ENCODE results near the gene ADAMTS9. TPM values are rescaled to one million over a fixed set of nuclear protein-coding genes. Genes with fewer than 3 reads are reported as not detected.

The ADAMTS9 gene
- total and polyA plus RNA-seq, 8 donors, result 5.5 to 107 (median 30.5) TPM

DNA sequence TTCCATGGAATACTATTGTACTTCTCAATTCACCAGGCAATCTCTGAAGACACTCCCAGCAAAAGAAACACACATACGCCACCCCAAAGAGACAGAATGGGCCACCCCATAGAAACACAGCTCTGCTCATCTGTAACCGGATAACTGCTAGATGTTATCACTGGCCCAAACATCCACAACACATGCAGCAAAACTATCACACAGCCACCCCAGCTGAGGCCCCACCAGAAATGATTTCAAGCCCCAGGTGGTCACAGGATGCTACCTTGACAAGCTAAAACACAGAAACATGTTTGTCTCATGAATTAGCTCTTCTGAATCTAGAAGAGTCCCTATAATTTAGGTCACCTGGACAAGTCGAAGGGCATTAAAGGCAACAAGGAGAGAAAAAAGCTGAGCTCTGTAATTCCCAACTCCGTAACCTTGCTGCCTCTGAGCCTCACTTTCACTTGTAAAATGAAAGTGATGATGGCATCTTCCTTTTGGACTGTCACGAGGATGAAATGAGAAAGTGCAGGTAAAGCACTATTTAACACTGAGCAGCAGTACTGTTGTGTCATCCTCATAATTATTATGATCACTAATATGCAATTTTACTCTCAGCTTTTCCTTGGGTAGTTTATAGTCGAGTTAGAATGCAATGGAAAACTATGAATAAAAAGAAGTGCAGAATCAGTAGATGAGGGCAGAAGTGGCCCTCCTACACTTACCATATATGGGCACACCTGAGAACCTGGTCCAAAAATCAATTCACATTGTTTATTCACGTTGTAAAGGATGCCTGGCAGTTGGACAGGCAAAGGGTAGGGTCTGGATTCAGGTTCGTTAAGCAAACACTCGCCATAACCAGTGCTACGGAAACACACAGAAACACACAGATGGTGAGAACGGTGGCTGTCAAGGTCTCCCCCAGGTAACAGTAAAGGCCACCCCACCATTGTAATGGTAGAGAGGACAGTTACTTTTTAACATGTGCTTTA, 38.6 kb downstream of the ADAMTS9 start:
- TF ChIP-seq POLR2AphosphoS5 (IDR thresholded peaks at IDR 0.05), result no peak
- no peak for TF ChIP-seq CTCF (IDR thresholded peaks at IDR 0.05)
- no peak for TF ChIP-seq EP300 (IDR thresholded peaks at IDR 0.05)
- TF ChIP-seq POLR2A (IDR thresholded peaks at IDR 0.05), result no peak
- Histone ChIP-seq H3K4me3 (no peak overlapping the region), H3K36me3 (peaks cover 4 to 23% (median 12%) of the 10 kb centered on the region in 4 donors), H3K9me3 (no peaks in the 10 kb centered on the region), H3K4me1 (peaks cover 0 to 15% (median 8%) of the 10 kb centered on the region in 4 donors), H3K27me3 (no peaks in the 10 kb centered on the region), H3K27ac (no peak overlapping the region)
- WGBS, 5 donors, result 71 to 79% (median 78%) methylated on average over 11 of the region's 11 CpGs
- intact Hi-C loops (cut with DNase I; ENCODE audit: low total_unique reads), result no loop called here
- DNase-seq, result no peak

DNA sequence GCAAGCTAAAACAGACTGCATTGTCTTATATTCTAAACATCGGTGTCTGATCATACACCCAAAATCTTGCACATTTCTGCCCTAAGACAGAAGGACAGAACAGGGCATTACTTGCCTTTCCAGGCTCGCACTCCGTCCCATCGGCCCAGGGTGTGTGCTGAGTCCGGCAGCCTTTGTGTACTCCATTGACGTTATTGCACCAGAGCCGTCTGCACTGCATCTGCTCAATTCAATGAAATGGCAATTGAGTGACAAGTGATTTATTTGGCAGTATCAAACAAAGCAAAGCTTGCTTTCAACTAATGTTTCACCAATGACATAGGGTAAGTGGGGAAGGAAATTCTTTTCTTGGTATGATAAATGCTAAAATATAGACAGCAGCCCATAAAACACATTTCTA, 40.0 kb downstream of the ADAMTS9 start:
- no peak for DNase-seq
- WGBS, 5 donors, result 84 to 90% (median 87%) methylated on average over 7 of the region's 7 CpGs

GRCh38 chr3:64645243-64645642, 42.6 kb downstream of the ADAMTS9 start:
- no peak for TF ChIP-seq EP300 (IDR thresholded peaks at IDR 0.05)
- TF ChIP-seq POLR2A (IDR thresholded peaks at IDR 0.05), result no peak
- TF ChIP-seq CTCF (IDR thresholded peaks at IDR 0.05), result no peak
- TF ChIP-seq POLR2AphosphoS5 (IDR thresholded peaks at IDR 0.05), result no peak
- H3K4me3 ChIP-seq, result no peak overlapping the region
- H3K27ac ChIP-seq, result no peak overlapping the region
- H3K9me3 ChIP-seq, result no peaks in the 10 kb centered on the region
- intact Hi-C loops (cut with DNase I; ENCODE audit: low total_unique reads), result no loop called here
- no peaks in the 10 kb centered on the region for H3K4me1 ChIP-seq
- H3K36me3 ChIP-seq, result peaks cover 4 to 19% (median 10%) of the 10 kb centered on the region in 4 donors
- H3K27me3 ChIP-seq, result no peaks in the 10 kb centered on the region
- no peak for DNase-seq

More for the DNA sequence above, 40.0 kb downstream of the ADAMTS9 start:
- Histone ChIP-seq H3K27me3 (no peaks in the 10 kb centered on the region), H3K9me3 (no peaks in the 10 kb centered on the region), H3K36me3 (peaks cover 4 to 19% (median 10%) of the 10 kb centered on the region in 4 donors), H3K4me3 (no peak overlapping the region), H3K4me1 (peaks cover 0 to 15% (median 8%) of the 10 kb centered on the region in 4 donors), H3K27ac (no peak overlapping the region)
- TF ChIP-seq EP300 (IDR thresholded peaks at IDR 0.05), result no peak
- no peak for TF ChIP-seq POLR2A (IDR thresholded peaks at IDR 0.05)
- no peak for TF ChIP-seq POLR2AphosphoS5 (IDR thresholded peaks at IDR 0.05)
- TF ChIP-seq CTCF (IDR thresholded peaks at IDR 0.05), result no peak
- intact Hi-C loops (cut with DNase I; ENCODE audit: low total_unique reads), result no loop called here

DNA sequence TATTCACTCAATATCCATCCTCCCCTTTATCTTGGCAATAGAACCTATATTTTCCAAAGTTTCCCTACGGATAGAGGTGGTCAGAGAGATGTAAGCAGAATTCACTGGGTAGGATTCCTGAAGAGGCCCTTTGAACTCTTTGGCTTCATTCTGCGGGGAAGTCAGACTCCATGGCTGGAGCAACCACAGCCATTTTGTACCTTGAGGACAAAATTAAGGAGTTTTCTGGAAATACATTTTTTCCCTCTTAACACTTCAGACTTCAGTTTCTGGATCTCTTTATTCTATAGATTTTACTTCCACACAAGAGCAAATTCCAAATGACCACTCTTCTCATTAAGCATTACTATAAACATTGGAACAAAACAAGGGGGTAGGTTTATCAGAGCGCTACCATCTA, 43.3 kb downstream of the ADAMTS9 start:
- intact Hi-C loops (cut with DNase I; ENCODE audit: low total_unique reads), result no loop called here
- peaks cover 4 to 19% (median 9%) of the 10 kb centered on the region in 4 donors for H3K36me3 ChIP-seq
- no peak for DNase-seq
- no peaks in the 10 kb centered on the region for H3K9me3 ChIP-seq
- H3K4me1 ChIP-seq, result no peaks in the 10 kb centered on the region
- H3K27ac ChIP-seq, result no peak overlapping the region
- 91 to 97% (median 94%) methylated on average over 3 of the region's 3 CpGs for WGBS, 5 donors
- TF ChIP-seq CTCF (IDR thresholded peaks at IDR 0.05), result no peak
- TF ChIP-seq POLR2A (IDR thresholded peaks at IDR 0.05), result no peak
- TF ChIP-seq POLR2AphosphoS5 (IDR thresholded peaks at IDR 0.05), result no peak
- TF ChIP-seq EP300 (IDR thresholded peaks at IDR 0.05), result no peak
- H3K4me3 ChIP-seq, result no peak overlapping the region
- H3K27me3 ChIP-seq, result no peaks in the 10 kb centered on the region
